Mesenchymal stem cell (in vitro differentiated cells and primary cell): Measurements from ENCODE around the gene SLC5A6.
A peak's percentile ranks its signal among the peaks of the same experiment; 100 is the strongest.

Source experiments
- DNase-seq: peaks from one replicate; pipeline ENCODE4 v3.0.0-alpha.2; 2013
- H2AFZ ChIP-seq: one replicate; pipeline ENCODE4 v1.6.1; 2013; ENCODE audit warnings: low read depth, mild to moderate bottlenecking, control low read depth, inconsistent platforms, low read length, moderate library complexity
- H2AK5ac ChIP-seq: 2 replicates; pipeline ENCODE4 v1.6.1; 2013; ENCODE audit warnings: low read length, moderate library complexity, mild to moderate bottlenecking, inconsistent platforms; ENCODE audit not compliant: severe bottlenecking
- H2BK120ac ChIP-seq: one replicate; pipeline ENCODE4 v1.6.1; 2013; ENCODE audit warnings: low read depth, mild to moderate bottlenecking, inconsistent platforms, low read length, moderate library complexity
- H2BK12ac ChIP-seq, 2 experiments: one replicate each; pipeline ENCODE4 v1.6.1; 2013; ENCODE audit warnings: inconsistent platforms in 2 of 2, low read length in 2 of 2, mild to moderate bottlenecking in 2 of 2, moderate library complexity in 2 of 2, control low read depth in 1 of 2
- H2BK15ac ChIP-seq: one replicate; pipeline ENCODE4 v1.6.1; 2013; ENCODE audit warnings: mild to moderate bottlenecking, low read depth, inconsistent platforms; ENCODE audit not compliant: poor library complexity, severe bottlenecking
- H2BK5ac ChIP-seq: 2 replicates; pipeline ENCODE4 v1.6.1; 2013; ENCODE audit warnings: low read depth, mild to moderate bottlenecking, low read length, control low read depth, inconsistent platforms; ENCODE audit not compliant: poor library complexity, severe bottlenecking
- H3K14ac ChIP-seq, 2 experiments: one replicate each; pipeline ENCODE4 v1.6.1; 2013; ENCODE audit warnings: inconsistent platforms in 2 of 2, low read length in 2 of 2, control low read depth in 1 of 2, mild to moderate bottlenecking in 1 of 2, moderate library complexity in 1 of 2
- H3K18ac ChIP-seq, 2 experiments: one replicate each; pipeline ENCODE4 v1.6.1; 2013; ENCODE audit warnings: inconsistent platforms in 2 of 2, low read length in 2 of 2, control low read depth in 1 of 2, low read depth in 1 of 2, mild to moderate bottlenecking in 1 of 2
- H3K23ac ChIP-seq, 2 experiments: one replicate each; pipeline ENCODE4 v1.6.1; 2013; ENCODE audit warnings: inconsistent platforms in 2 of 2, low read length in 2 of 2, mild to moderate bottlenecking in 2 of 2, moderate library complexity in 2 of 2, control low read depth in 1 of 2
- H3K27ac ChIP-seq: 2 replicates; pipeline ENCODE4 v1.5.1; 2013; ENCODE audit warnings: mild to moderate bottlenecking, moderate library complexity, low read length, control low read depth, inconsistent platforms; ENCODE audit not compliant: poor library complexity, severe bottlenecking
- H3K27me3 ChIP-seq, 2 experiments: 2 replicates each; pipeline versions ENCODE4 v1.6.1 to v1.7.0; 2013; ENCODE audit warnings: low read length in 2 of 2, mild to moderate bottlenecking in 2 of 2, moderate library complexity in 2 of 2, control low read depth in 1 of 2, inconsistent platforms in 1 of 2; ENCODE audit not compliant: control insufficient read depth in 1 of 2, insufficient read depth in 1 of 2
- H3K36me3 ChIP-seq, 2 experiments: 2 replicates each; pipeline versions ENCODE4 v1.6.1 to v1.7.0; 2013; ENCODE audit warnings: low read length in 2 of 2, control low read depth in 1 of 2, inconsistent platforms in 1 of 2, low read depth in 1 of 2, mild to moderate bottlenecking in 1 of 2; ENCODE audit not compliant: insufficient read depth in 2 of 2, control insufficient read depth in 1 of 2
- H3K4ac ChIP-seq, 2 experiments: one replicate each; pipeline ENCODE4 v1.6.1; 2013; ENCODE audit warnings: inconsistent platforms in 2 of 2, low read length in 2 of 2, mild to moderate bottlenecking in 2 of 2, moderate library complexity in 2 of 2, control low read depth in 1 of 2, low read depth in 1 of 2
- H3K4me1 ChIP-seq: 2 replicates; pipeline ENCODE4 v1.6.1; 2013; ENCODE audit warnings: low read depth, low read length, control low read depth; ENCODE audit not compliant: control insufficient read depth, insufficient read depth
- H3K4me2 ChIP-seq: 2 replicates; pipeline ENCODE4 v1.6.1; 2013; ENCODE audit warnings: low read length, mild to moderate bottlenecking, inconsistent platforms; ENCODE audit not compliant: poor library complexity, severe bottlenecking
- H3K4me3 ChIP-seq, 2 experiments: 2 replicates each; pipeline versions ENCODE4 v1.5.1 to v1.7.0; 2013; ENCODE audit warnings: low read length in 2 of 2, mild to moderate bottlenecking in 2 of 2, control low read depth in 1 of 2, low read depth in 1 of 2; ENCODE audit not compliant: insufficient read depth in 1 of 2
- H3K79me1 ChIP-seq: replicated peaks from 2 replicates; pipeline ENCODE4 v1.6.1; 2013; ENCODE audit warnings: mild to moderate bottlenecking, control low read depth, low read length, inconsistent platforms; ENCODE audit not compliant: poor library complexity, severe bottlenecking
- H3K9ac ChIP-seq: 2 replicates; pipeline ENCODE4 v1.7.0; 2013; ENCODE audit warnings: mild to moderate bottlenecking, low read length, moderate library complexity
- H3K9me3 ChIP-seq: 2 replicates; pipeline ENCODE4 v1.7.0; 2013; ENCODE audit warnings: mild to moderate bottlenecking, low read length; ENCODE audit not compliant: control insufficient read depth
- H4K8ac ChIP-seq: one replicate; pipeline ENCODE4 v1.6.1; 2013; ENCODE audit warnings: inconsistent platforms, mild to moderate bottlenecking, low read length, moderate library complexity
- H4K91ac ChIP-seq: one replicate; pipeline ENCODE4 v1.6.1; 2013; ENCODE audit warnings: mild to moderate bottlenecking, low read length, inconsistent platforms
- WGBS: methylation state at CpG from one replicate; pipeline ENCODE4 v1.1.7; 2013; ENCODE audit warnings: mixed read lengths; 5-methylcytosine and 5-hydroxymethylcytosine counted together

Gene SLC5A6

DNA sequence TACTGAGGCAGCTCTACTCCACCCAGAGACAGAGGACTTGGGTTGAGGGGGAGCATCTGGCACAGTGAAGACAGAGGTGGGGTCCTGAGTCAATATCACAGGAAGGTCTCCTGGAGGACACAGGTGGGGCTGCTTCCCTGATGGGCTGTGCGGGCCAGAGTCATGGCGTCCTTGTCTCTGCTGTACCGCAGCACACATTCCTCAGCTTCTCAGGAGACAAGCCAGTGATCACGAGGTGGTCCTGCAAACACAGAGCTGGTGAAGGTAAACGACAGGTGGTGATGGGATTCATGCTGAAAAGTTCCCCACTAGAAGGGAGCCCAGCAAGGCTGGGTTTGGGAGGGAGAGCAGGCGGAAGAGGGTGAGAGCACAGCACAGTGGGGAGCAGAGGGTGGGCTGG lies 53.6 kb downstream of the SLC5A6 start:
- no peak overlapping the region for H4K8ac ChIP-seq
- H3K9me3 ChIP-seq = no peaks in the 10 kb centered on the region
- no peak overlapping the region for H3K14ac ChIP-seq
- H2AK5ac ChIP-seq = no peak overlapping the region
- no peak overlapping the region for H2BK5ac ChIP-seq
- H4K91ac ChIP-seq = no peak overlapping the region
- 79% methylated on average over 6 of the region's 6 CpGs for WGBS
- no peaks in the 10 kb centered on the region for H3K36me3 ChIP-seq
- H2BK12ac ChIP-seq = no peak overlapping the region
- H2BK15ac ChIP-seq = no peak overlapping the region
- no peak overlapping the region for H2BK120ac ChIP-seq
- peaks cover 0 to 7% of the 10 kb centered on the region in 2 experiments for H3K27me3 ChIP-seq
- H3K4me3 ChIP-seq = no peak overlapping the region
- no peaks in the 10 kb centered on the region for H3K4me1 ChIP-seq
- H3K9ac ChIP-seq = no peak overlapping the region
- no peak overlapping the region for H3K4ac ChIP-seq
- no peak overlapping the region for H3K27ac ChIP-seq
- no peak overlapping the region for H3K18ac ChIP-seq
- no peak for DNase-seq
- no peaks in the 10 kb centered on the region for H3K79me1 ChIP-seq
- H3K4me2 ChIP-seq = no peak overlapping the region
- no peak overlapping the region for H2AFZ ChIP-seq
- no peak overlapping the region for H3K23ac ChIP-seq

DNA sequence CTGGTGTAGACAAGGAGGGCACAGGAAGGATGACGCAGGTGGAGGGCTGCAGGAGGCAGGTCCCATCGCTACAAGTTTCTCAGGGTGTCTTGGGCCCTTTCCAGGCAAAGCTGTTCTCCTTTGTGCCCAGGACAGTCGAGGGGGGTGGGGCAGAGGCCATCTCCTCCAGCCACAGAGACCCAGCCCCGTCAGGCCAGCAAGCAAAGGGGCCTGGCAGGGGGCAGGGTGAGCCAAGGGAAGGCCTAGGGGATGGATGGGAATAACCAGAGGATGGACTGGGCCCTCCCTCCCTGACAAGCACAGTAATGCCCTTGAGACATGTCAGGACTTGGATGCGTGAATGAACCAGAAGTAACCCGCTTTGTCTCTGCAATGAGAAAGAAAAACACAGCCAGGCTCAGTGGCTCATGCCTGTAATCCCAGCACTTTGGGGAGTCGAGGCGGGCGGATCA lies 57.0 kb downstream of the SLC5A6 start:
- H2AFZ ChIP-seq = no peak overlapping the region
- no peak overlapping the region for H3K14ac ChIP-seq

DNA sequence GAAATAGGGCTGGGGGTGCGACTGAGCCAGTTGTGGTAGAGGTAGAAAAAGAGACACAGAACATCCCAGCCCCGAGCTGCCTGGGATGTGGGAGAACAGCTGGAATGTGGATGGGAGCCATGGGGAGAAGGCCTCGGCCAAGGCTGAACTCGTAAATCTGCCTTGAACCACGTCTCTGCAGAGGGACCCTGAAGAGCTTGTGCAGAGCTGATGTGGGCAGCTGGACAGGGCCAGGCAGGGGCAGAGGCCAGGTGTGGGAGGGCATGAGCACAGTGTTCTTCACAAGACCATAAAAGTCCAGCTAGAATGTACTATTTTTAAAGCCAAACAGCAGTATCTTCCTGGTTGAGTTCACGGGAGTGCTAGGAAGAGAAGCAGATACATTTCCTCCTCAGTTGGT lies 57.6 kb downstream of the SLC5A6 start:
- Histone ChIP-seq H3K9me3 (no peaks in the 10 kb centered on the region), H2BK15ac (peak overlapping the region; percentile 16), H2BK120ac (no peak overlapping the region), H3K27me3 (peaks cover 4 to 12% of the 10 kb centered on the region in 2 experiments), H3K4ac (no peak overlapping the region), H3K23ac (no peak overlapping the region), H3K36me3 (no peaks in the 10 kb centered on the region), H2AFZ (no peak overlapping the region), H3K27ac (no peak overlapping the region), H3K18ac (no peak overlapping the region), H3K14ac (no peak overlapping the region), H3K79me1 (no peaks in the 10 kb centered on the region), H3K4me2 (no peak overlapping the region), H2AK5ac (no peak overlapping the region), H4K91ac (no peak overlapping the region), H2BK5ac (no peak overlapping the region), H3K9ac (no peak overlapping the region), H3K4me3 (no peak overlapping the region), H4K8ac (no peak overlapping the region), H3K4me1 (no peaks in the 10 kb centered on the region), H2BK12ac (no peak overlapping the region)
- 59% methylated on average over 6 of the region's 6 CpGs for WGBS
- no peak for DNase-seq

More for the DNA sequence above, 57.0 kb downstream of the SLC5A6 start:
- Histone ChIP-seq H3K79me1 (no peaks in the 10 kb centered on the region), H3K9me3 (no peaks in the 10 kb centered on the region), H4K8ac (no peak overlapping the region), H3K23ac (no peak overlapping the region), H3K27me3 (peaks cover 4 to 13% of the 10 kb centered on the region in 2 experiments), H4K91ac (no peak overlapping the region), H2BK120ac (no peak overlapping the region), H3K9ac (no peak overlapping the region), H3K4me2 (no peak overlapping the region), H3K18ac (no peak overlapping the region), H3K4me3 (no peak overlapping the region), H2BK12ac (no peak overlapping the region), H2BK15ac (no peak overlapping the region), H3K4me1 (no peaks in the 10 kb centered on the region), H2AK5ac (no peak overlapping the region), H2BK5ac (no peak overlapping the region), H3K4ac (no peak overlapping the region), H3K27ac (no peak overlapping the region), H3K36me3 (no peaks in the 10 kb centered on the region)
- 86% methylated on average over 6 of the region's 9 CpGs for WGBS
- DNase-seq = no peak

DNA sequence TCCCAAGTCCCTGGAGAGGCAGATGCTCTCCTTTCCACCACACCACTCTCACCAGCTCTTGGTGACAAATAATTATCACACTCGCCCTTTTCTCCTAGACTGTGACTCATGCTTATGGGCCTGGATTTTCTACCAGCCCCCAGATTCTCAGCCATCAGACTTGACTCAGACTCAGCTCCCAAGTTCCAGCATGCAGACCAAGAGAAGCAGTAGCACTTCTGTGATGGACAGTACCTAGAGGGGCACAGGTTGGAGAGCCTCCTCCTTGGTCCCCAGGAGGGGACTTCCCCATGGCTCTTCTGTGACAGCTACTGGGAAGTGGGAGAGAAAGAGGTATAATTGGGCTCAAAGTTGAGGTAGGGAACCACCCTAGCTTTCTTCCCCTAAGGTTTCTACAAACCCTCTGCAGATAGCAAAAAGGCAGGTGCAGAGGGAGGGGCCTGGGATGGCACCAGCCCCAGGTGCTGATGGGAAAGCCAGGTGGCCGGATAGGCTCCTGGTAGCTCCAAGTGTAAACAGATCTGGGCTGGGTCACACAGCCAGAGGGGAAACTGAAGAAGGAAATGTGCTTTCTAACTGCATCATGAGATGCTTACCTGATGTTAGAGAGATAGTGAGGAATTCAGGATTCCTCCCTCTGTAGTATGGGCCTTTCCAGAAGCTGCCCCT lies 59.1 kb downstream of the SLC5A6 start:
- H3K4ac ChIP-seq = no peak overlapping the region
- no peak overlapping the region for H3K18ac ChIP-seq
- no peaks in the 10 kb centered on the region for H3K9me3 ChIP-seq
- no peak overlapping the region for H3K9ac ChIP-seq
- no peak overlapping the region for H2BK15ac ChIP-seq
- no peaks in the 10 kb centered on the region for H3K36me3 ChIP-seq
- no peak overlapping the region for H2BK5ac ChIP-seq
- no peak overlapping the region for H3K23ac ChIP-seq
- no peak overlapping the region for H2AK5ac ChIP-seq
- H3K27me3 ChIP-seq = peaks cover 19 to 23% of the 10 kb centered on the region in 2 experiments
- DNase-seq = peak; percentile 33
- H3K14ac ChIP-seq = no peak overlapping the region
- H2AFZ ChIP-seq = no peak overlapping the region
- H3K4me1 ChIP-seq = peaks cover 2% of the 10 kb centered on the region
- no peak overlapping the region for H3K4me3 ChIP-seq
- no peak overlapping the region for H4K91ac ChIP-seq
- H2BK12ac ChIP-seq = no peak overlapping the region
- H3K27ac ChIP-seq = no peak overlapping the region
- no peak overlapping the region for H4K8ac ChIP-seq
- no peak overlapping the region for H2BK120ac ChIP-seq
- H3K79me1 ChIP-seq = no peaks in the 10 kb centered on the region
- 50% methylated on average over 2 of the region's 2 CpGs for WGBS
- no peak overlapping the region for H3K4me2 ChIP-seq
